Liver (tissue), 9 donors: ENCODE measurements around the gene MTCH1. TPM values are rescaled to one million over a fixed set of nuclear protein-coding genes. Genes with fewer than 3 reads are reported as not detected.

Experiments used
- DNase-seq: peaks from one replicate; pipeline ENCODE4 v3.0.0-alpha.2; 2017; ENCODE audit warnings: low spot score
- H3K27ac ChIP-seq, 2 donors: one replicate each; pipeline ENCODE4 v1.7.0; 2013; ENCODE audit warnings: inconsistent platforms in 2 of 2, low read length in 2 of 2, control low read depth in 1 of 2, low read depth in 1 of 2, mild to moderate bottlenecking in 1 of 2
- H3K27me3 ChIP-seq, 4 donors: one replicate each; pipeline versions ENCODE4 v1.6.1 to v1.7.0; 2013; ENCODE audit warnings: low read length in 3 of 4, inconsistent platforms in 1 of 4, mild to moderate bottlenecking in 1 of 4, moderate library complexity in 1 of 4; ENCODE audit not compliant: control insufficient read depth in 4 of 4, insufficient read depth in 4 of 4
- H3K36me3 ChIP-seq, 4 donors: one replicate each; pipeline versions ENCODE4 v1.6.1 to v1.7.0; 2013; ENCODE audit warnings: low read length in 3 of 4, mild to moderate bottlenecking in 3 of 4, low read depth in 1 of 4, moderate library complexity in 1 of 4; ENCODE audit not compliant: control insufficient read depth in 4 of 4, insufficient read depth in 3 of 4
- H3K4me1 ChIP-seq, 4 donors: one replicate each; pipeline versions ENCODE4 v1.6.1 to v1.7.0; 2013; ENCODE audit warnings: low read length in 3 of 4, mild to moderate bottlenecking in 3 of 4, moderate library complexity in 1 of 4; ENCODE audit not compliant: control insufficient read depth in 4 of 4, insufficient read depth in 4 of 4
- H3K4me3 ChIP-seq, 3 donors: one replicate each; pipeline versions ENCODE4 v1.6.1 to v1.7.0; 2013; ENCODE audit warnings: low read length in 3 of 3, control low read depth in 1 of 3, low read depth in 1 of 3, mild to moderate bottlenecking in 1 of 3
- H3K9ac ChIP-seq, 2 donors: one replicate each; pipeline ENCODE4 v1.7.0; 2013; ENCODE audit warnings: low read length in 2 of 2, mild to moderate bottlenecking in 2 of 2, moderate library complexity in 2 of 2, control low read depth in 1 of 2, low read depth in 1 of 2
- H3K9me3 ChIP-seq, 4 donors: one replicate each; pipeline versions ENCODE4 v1.6.1 to v1.7.0; 2013; ENCODE audit warnings: low read length in 3 of 4; ENCODE audit not compliant: control insufficient read depth in 4 of 4
- EGR1 ChIP-seq, 2 donors: IDR thresholded peaks; 2 replicates each; pipeline ENCODE4 v1.6.1; 2016 to 2018; ENCODE audit warnings: antibody characterized with exemption in 2 of 2, low read depth in 2 of 2
- FOXA1 ChIP-seq: IDR thresholded peaks from 2 replicates; pipeline ENCODE4 v1.6.1; 2016; ENCODE audit warnings: antibody characterized with exemption
- FOXA2 ChIP-seq: IDR thresholded peaks from 2 replicates; pipeline ENCODE4 v1.6.1; 2016; ENCODE audit warnings: antibody characterized with exemption
- GABPA ChIP-seq, 2 donors: IDR thresholded peaks in 1 of 2; conservative IDR thresholded peaks in 1 of 2; 2 replicates each; pipeline ENCODE4 v1.6.1; 2016; ENCODE audit warnings: antibody characterized with exemption in 2 of 2, mild to moderate bottlenecking in 1 of 2, moderate library complexity in 1 of 2
- HNF4A ChIP-seq, 2 donors: conservative IDR thresholded peaks; 2 replicates each; pipeline ENCODE4 v1.6.1; 2016; ENCODE audit warnings: antibody characterized with exemption in 2 of 2, mild to moderate bottlenecking in 2 of 2
- HNF4G ChIP-seq: IDR thresholded peaks from 2 replicates; pipeline ENCODE4 v1.6.1; 2016; ENCODE audit warnings: antibody characterized with exemption
- JUND ChIP-seq, 2 donors: IDR thresholded peaks; 2 replicates each; pipeline ENCODE4 v1.6.1; 2016; ENCODE audit warnings: antibody characterized with exemption in 2 of 2
- NR2F2 ChIP-seq: IDR thresholded peaks from 2 replicates; pipeline ENCODE4 v1.6.1; 2016; ENCODE audit warnings: antibody characterized with exemption
- RXRA ChIP-seq, 2 donors: IDR thresholded peaks; 2 replicates each; pipeline ENCODE4 v1.6.1; 2017 to 2018; ENCODE audit warnings: antibody characterized with exemption in 2 of 2, mild to moderate bottlenecking in 1 of 2
- SP1 ChIP-seq: IDR thresholded peaks from 2 replicates; pipeline ENCODE4 v1.6.1; 2018; ENCODE audit warnings: antibody characterized with exemption, mild to moderate bottlenecking
- TAF1 ChIP-seq: conservative IDR thresholded peaks from 2 replicates; pipeline ENCODE4 v1.6.1; 2016; ENCODE audit warnings: antibody characterized with exemption, mild to moderate bottlenecking
- WGBS: extraction: QIAGEN DNeasy Blood & Tissue Kit; methylation state at CpG from one replicate; pipeline ENCODE4 v1.1.7; 2013; 5-methylcytosine and 5-hydroxymethylcytosine counted together
- polyA plus RNA-seq, 2 donors: library from polyadenylated mRNA; stranded (reverse) in 1 of 2; unstranded in 1 of 2; fragments of 200-250 nt in 1 of 2; fragments of >200 nt in 1 of 2; fragmentation: Nextera tagmentation in 1 of 2; extraction: Ambion mirVana in 1 of 2; gene quantifications; one replicate each; pipeline versions ENCODE4 v1.2.1 to v1.2.3, GENCODE V29; 2013 to 2015
- total RNA-seq, 2 donors: library from RNA; depleted of rRNA; stranded (reverse); fragments of >200 nt; gene quantifications; one replicate each; pipeline ENCODE4 v1.2.3, GENCODE V29; 2014
- TF ChIP-seq, protein P1 (sequence below): IDR thresholded peaks from 2 replicates; pipeline ENCODE4 v1.6.1; 2016; ENCODE audit warnings: antibody characterized with exemption, mild to moderate bottlenecking
- TF ChIP-seq, protein P2 (sequence below): IDR thresholded peaks from 2 replicates; pipeline ENCODE4 v1.6.1; 2016; ENCODE audit warnings: antibody characterized with exemption
- TF ChIP-seq, protein P3 (sequence below): fragments of 150-350 bp; IDR thresholded peaks from 2 replicates; pipeline ENCODE4 v1.5.1; 2017; ENCODE audit warnings: improper control_type of control experiment, low read depth, low read length; ENCODE audit not compliant: missing input control
- TF ChIP-seq, protein P4 (sequence below): IDR thresholded peaks from 2 replicates; pipeline ENCODE4 v1.6.1; 2016; ENCODE audit warnings: antibody characterized with exemption
- donor health status: healthy.
- donor health status: healthy.
- donor health status: healthy.
- donor health status: healthy.
- donor health status: healthy.

Gene MTCH1
- total and polyA plus RNA-seq, 4 donors, result 61.5 to 79.6 (median 74.1) TPM

DNA sequence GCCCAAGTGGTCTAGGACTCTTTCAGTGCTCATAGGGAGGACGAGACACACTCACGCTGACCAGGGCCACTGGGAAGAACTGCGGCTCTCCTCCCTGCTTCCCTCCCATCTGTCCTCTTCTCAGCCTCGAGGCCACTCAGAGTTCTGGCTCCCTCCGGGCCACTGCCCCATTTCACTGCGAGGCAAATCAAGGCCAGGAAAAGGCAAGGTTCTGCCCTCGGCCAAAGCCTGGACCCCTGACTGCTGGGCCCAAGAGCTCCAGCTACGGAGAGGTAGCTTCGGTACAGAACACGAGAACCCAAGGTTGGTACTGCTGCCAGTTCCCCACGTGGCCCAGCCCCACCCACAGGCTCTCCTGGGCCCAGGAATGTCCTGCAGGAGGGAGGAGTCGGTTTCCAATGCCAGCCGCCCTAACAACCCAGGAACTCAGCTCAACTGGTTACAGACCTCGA is 16.7 kb downstream of the MTCH1 start:
- no peak for DNase-seq
- no peak overlapping the region for H3K27ac ChIP-seq

DNA sequence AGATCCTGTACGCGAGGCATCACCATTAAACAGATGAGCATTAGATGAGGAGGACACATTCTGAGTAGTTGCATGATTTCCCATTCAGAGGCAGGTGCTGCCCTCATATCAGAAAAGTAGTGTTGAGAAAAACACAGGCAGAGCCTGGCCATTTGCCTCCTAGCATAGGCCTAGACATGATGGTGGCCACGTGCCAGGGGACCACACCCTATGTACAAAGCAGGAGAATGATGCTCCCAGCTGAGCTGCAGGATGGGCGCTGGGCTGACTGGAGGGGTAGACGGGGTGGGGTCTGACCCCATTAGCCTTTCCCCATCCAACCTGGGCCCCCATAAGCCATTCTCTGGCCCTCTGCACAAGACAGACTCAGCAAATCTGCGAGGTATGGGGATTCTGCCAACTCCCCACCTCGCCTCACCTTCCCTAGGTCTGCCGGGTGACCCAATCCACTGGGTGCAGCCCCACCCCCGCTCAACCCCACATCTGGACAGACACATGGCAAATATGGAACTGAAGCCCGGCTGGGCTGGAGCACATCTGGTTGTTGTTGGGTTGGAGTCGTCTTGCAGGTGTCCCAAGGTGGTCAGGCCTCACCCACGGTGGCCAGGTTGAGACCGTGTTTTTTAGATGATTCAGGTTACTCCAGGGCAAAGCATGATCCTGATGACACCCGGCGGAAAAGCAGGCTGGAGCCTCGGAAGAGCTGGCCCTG is 17.6 kb downstream of the MTCH1 start:
- H3K27me3 ChIP-seq, result no peaks in the 10 kb centered on the region
- peaks cover 32 to 61% (median 48%) of the 10 kb centered on the region in 4 donors for H3K36me3 ChIP-seq
- H3K4me1 ChIP-seq, result no peaks in the 10 kb centered on the region
- TF ChIP-seq NR2F2, result no peak
- no peak for TF ChIP-seq HNF4A (conservative IDR thresholded peaks at IDR 0.05)
- TF ChIP-seq, protein P1, sequence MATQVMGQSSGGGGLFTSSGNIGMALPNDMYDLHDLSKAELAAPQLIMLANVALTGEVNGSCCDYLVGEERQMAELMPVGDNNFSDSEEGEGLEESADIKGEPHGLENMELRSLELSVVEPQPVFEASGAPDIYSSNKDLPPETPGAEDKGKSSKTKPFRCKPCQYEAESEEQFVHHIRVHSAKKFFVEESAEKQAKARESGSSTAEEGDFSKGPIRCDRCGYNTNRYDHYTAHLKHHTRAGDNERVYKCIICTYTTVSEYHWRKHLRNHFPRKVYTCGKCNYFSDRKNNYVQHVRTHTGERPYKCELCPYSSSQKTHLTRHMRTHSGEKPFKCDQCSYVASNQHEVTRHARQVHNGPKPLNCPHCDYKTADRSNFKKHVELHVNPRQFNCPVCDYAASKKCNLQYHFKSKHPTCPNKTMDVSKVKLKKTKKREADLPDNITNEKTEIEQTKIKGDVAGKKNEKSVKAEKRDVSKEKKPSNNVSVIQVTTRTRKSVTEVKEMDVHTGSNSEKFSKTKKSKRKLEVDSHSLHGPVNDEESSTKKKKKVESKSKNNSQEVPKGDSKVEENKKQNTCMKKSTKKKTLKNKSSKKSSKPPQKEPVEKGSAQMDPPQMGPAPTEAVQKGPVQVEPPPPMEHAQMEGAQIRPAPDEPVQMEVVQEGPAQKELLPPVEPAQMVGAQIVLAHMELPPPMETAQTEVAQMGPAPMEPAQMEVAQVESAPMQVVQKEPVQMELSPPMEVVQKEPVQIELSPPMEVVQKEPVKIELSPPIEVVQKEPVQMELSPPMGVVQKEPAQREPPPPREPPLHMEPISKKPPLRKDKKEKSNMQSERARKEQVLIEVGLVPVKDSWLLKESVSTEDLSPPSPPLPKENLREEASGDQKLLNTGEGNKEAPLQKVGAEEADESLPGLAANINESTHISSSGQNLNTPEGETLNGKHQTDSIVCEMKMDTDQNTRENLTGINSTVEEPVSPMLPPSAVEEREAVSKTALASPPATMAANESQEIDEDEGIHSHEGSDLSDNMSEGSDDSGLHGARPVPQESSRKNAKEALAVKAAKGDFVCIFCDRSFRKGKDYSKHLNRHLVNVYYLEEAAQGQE, result no peak
- TF ChIP-seq HNF4G, result no peak
- no peak for TF ChIP-seq FOXA1
- no peak for TF ChIP-seq EGR1 (IDR thresholded peaks at IDR 0.05; ENCODE audit: low read depth in 2 of 2)
- TF ChIP-seq RXRA (IDR thresholded peaks at IDR 0.05), result no peak
- TF ChIP-seq SP1, result no peak
- TF ChIP-seq FOXA2, result no peak
- no peak for TF ChIP-seq JUND (IDR thresholded peaks at IDR 0.05)
- TF ChIP-seq, protein P2, sequence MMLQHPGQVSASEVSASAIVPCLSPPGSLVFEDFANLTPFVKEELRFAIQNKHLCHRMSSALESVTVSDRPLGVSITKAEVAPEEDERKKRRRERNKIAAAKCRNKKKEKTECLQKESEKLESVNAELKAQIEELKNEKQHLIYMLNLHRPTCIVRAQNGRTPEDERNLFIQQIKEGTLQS, result no peak
- TF ChIP-seq GABPA (IDR thresholded peaks at IDR 0.05 in 1 of 2, conservative IDR thresholded peaks at IDR 0.05 in 1 of 2), result no peak
- TF ChIP-seq, protein P3, sequence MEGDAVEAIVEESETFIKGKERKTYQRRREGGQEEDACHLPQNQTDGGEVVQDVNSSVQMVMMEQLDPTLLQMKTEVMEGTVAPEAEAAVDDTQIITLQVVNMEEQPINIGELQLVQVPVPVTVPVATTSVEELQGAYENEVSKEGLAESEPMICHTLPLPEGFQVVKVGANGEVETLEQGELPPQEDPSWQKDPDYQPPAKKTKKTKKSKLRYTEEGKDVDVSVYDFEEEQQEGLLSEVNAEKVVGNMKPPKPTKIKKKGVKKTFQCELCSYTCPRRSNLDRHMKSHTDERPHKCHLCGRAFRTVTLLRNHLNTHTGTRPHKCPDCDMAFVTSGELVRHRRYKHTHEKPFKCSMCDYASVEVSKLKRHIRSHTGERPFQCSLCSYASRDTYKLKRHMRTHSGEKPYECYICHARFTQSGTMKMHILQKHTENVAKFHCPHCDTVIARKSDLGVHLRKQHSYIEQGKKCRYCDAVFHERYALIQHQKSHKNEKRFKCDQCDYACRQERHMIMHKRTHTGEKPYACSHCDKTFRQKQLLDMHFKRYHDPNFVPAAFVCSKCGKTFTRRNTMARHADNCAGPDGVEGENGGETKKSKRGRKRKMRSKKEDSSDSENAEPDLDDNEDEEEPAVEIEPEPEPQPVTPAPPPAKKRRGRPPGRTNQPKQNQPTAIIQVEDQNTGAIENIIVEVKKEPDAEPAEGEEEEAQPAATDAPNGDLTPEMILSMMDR, result no peak
- TF ChIP-seq TAF1, result no peak
- TF ChIP-seq, protein P4, sequence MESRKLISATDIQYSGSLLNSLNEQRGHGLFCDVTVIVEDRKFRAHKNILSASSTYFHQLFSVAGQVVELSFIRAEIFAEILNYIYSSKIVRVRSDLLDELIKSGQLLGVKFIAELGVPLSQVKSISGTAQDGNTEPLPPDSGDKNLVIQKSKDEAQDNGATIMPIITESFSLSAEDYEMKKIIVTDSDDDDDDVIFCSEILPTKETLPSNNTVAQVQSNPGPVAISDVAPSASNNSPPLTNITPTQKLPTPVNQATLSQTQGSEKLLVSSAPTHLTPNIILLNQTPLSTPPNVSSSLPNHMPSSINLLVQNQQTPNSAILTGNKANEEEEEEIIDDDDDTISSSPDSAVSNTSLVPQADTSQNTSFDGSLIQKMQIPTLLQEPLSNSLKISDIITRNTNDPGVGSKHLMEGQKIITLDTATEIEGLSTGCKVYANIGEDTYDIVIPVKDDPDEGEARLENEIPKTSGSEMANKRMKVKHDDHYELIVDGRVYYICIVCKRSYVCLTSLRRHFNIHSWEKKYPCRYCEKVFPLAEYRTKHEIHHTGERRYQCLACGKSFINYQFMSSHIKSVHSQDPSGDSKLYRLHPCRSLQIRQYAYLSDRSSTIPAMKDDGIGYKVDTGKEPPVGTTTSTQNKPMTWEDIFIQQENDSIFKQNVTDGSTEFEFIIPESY, result no peak
- peak; percentile 62 for DNase-seq
- H3K9me3 ChIP-seq, result no peaks in the 10 kb centered on the region
- no peak overlapping the region for H3K27ac ChIP-seq
- H3K9ac ChIP-seq, result no peak overlapping the region
- H3K4me3 ChIP-seq, result no peak overlapping the region
- 93% methylated on average over 16 of the region's 16 CpGs for WGBS

More for the DNA sequence above, 16.7 kb downstream of the MTCH1 start:
- H3K9me3 ChIP-seq, result no peaks in the 10 kb centered on the region
- no peak overlapping the region for H3K4me3 ChIP-seq
- no peaks in the 10 kb centered on the region for H3K4me1 ChIP-seq
- H3K27me3 ChIP-seq, result no peaks in the 10 kb centered on the region
- no peak overlapping the region for H3K9ac ChIP-seq
- 90% methylated on average over 14 of the region's 14 CpGs for WGBS
- no peak for TF ChIP-seq GABPA (IDR thresholded peaks at IDR 0.05 in 1 of 2, conservative IDR thresholded peaks at IDR 0.05 in 1 of 2)
- TF ChIP-seq JUND (IDR thresholded peaks at IDR 0.05), result no peak
- no peak for TF ChIP-seq HNF4A (conservative IDR thresholded peaks at IDR 0.05)
- no peak for TF ChIP-seq HNF4G
- no peak for TF ChIP-seq TAF1
- TF ChIP-seq, protein P1, result no peak
- peaks cover 35 to 69% (median 55%) of the 10 kb centered on the region in 4 donors for H3K36me3 ChIP-seq
